Fibroblast of mammary gland (primary cell): Measurements from ENCODE around the gene SC5D.

Experiments
- DNase-seq: peaks from one replicate; pipeline ENCODE4 v3.0.0-alpha.2; 2010; ENCODE audit warnings: low read depth
- H3K4me3 ChIP-seq: 2 replicates; pipeline ENCODE4 v1.5.1; 2011; ENCODE audit warnings: low read depth, mild to moderate bottlenecking, low read length, moderate library complexity; ENCODE audit not compliant: control insufficient read depth
- CTCF ChIP-seq: conservative IDR thresholded peaks from 2 replicates; pipeline ENCODE4 v1.5.1; 2011; ENCODE audit warnings: low read depth, low read length, inconsistent platforms; ENCODE audit not compliant: control insufficient read depth, insufficient read depth

Gene SC5D

GRCh38 chr11:121292495-121293287 lies at the start of gene SC5D:
Gene SC5D (plus strand): TSS chr11:121292771. CDS start chr11:121303376, 10,605 bp downstream.
- no peak for TF ChIP-seq CTCF
- peak; percentile 89 for DNase-seq
- H3K4me3 ChIP-seq = peak within 1 kb of the TSS; percentile 84

- DNase-seq = no peak
- TF ChIP-seq CTCF = no peak
These were observed 47.7 kb upstream of the SC5D start for GRCh38 chr11:121244884-121245283.

GRCh38 chr11:121246021-121246768 lies 46.4 kb upstream of the SC5D start:
- no peak overlapping the region for H3K4me3 ChIP-seq
- DNase-seq = no peak
- no peak for TF ChIP-seq CTCF

More at GRCh38 chr11:121244884-121245283, 47.7 kb upstream of the SC5D start:
- no peak overlapping the region for H3K4me3 ChIP-seq

GRCh38 chr11:121246769-121247035 lies 45.9 kb upstream of the SC5D start:
- DNase-seq = no peak
- no peak for TF ChIP-seq CTCF
- no peak overlapping the region for H3K4me3 ChIP-seq

- no peak overlapping the region for H3K4me3 ChIP-seq
- no peak for TF ChIP-seq CTCF
- DNase-seq = no peak
These were observed 44.1 kb upstream of the SC5D start for GRCh38 chr11:121248496-121248895.

- peak; percentile 53 for DNase-seq
- TF ChIP-seq CTCF = peak; percentile 77
- H3K4me3 ChIP-seq = no peak overlapping the region
These were observed 43.4 kb upstream of the SC5D start for GRCh38 chr11:121249039-121249663.
